ENCODE data around the gene KLHL29. TPM values are rescaled to one million over a fixed set of nuclear protein-coding genes. Genes with fewer than 3 reads are reported as not detected.

KLHL29 gene
- total and polyA plus RNA-seq, 10 of the 15 experiments (the other 5 are each of a cell fraction or from before 2014, with no cell fraction given): 1.4 to 19.5 (median 6.1) TPM

- intact Hi-C loops (cut with micrococcal nuclease; ENCODE audit: unreplicated experiment): no loop called here
- Histone ChIP-seq H3K4me2 (ENCODE audit: control insufficient read depth, insufficient read depth) (no peak overlapping the region), H3K4me3 (no peak overlapping the region), H2AFZ (ENCODE audit: control insufficient read depth, low read depth, low read length) (no peak overlapping the region), H3K36me3 (ENCODE audit: control insufficient read depth in 2 of 2, insufficient read depth in 2 of 2, low read length in 1 of 2) (peaks cover 0 to 9% of the 10 kb centered on the region in 2 experiments; a peak in 3 of 4 replicates), H3K27ac (ENCODE audit: control insufficient read depth, insufficient read depth) (no peak overlapping the region), H3K27me3 (replicated peaks in 1 of 2; ENCODE audit: control insufficient read depth in 2 of 2, insufficient read depth in 2 of 2, low read length in 1 of 2) (no peaks in the 10 kb centered on the region), H3K79me2 (ENCODE audit: control insufficient read depth, insufficient read depth, low read length) (no peaks in the 10 kb centered on the region), H4K20me1 (ENCODE audit: control insufficient read depth, insufficient read depth) (no peaks in the 10 kb centered on the region), H3K4me1 (ENCODE audit: control insufficient read depth, insufficient read depth, low read length) (no peaks in the 10 kb centered on the region), H3K9ac (ENCODE audit: control insufficient read depth, insufficient read depth, low read length) (no peak overlapping the region), H3K9me3 (replicated peaks; ENCODE audit: control insufficient read depth, insufficient read depth, low read length) (no peaks in the 10 kb centered on the region)
- 74% methylated on average over 10 of the region's 10 CpGs for WGBS (ENCODE audit: insufficient coverage, insufficient replicate concordance, low lambda C conversion rate, missing lambda C conversion rate)
- DNase-seq (ENCODE audit: low read depth, low spot score) (no peak), ATAC-seq (no peak), FAIRE-seq (no peak)
- ChIA-PET CTCF (no interaction called here), POLR2A (no interaction called here), RAD21 (ENCODE audit: unreplicated experiment) (no interaction called here), SMC1A (ENCODE audit: uncharacterized antibody, unreplicated experiment) (no interaction called here)
- BruUV-seq (replicated peaks): no TSS peak
- TF ChIP-seq USF2 (IDR thresholded peaks at IDR 0.05; ENCODE audit: borderline replicate concordance, low read depth, low read length) (no peak), RUNX3 (IDR thresholded peaks at IDR 0.05; ENCODE audit: low read length) (no peak), NFIC (IDR thresholded peaks at IDR 0.05; ENCODE audit: low read depth, low read length) (no peak), EED (IDR thresholded peaks at IDR 0.05; ENCODE audit: low read depth) (no peak), CBX3 (IDR thresholded peaks at IDR 0.05; ENCODE audit: borderline replicate concordance, low read depth) (no peak), BMI1 (IDR thresholded peaks at IDR 0.05; ENCODE audit: borderline replicate concordance) (no peak), LARP7 (IDR thresholded peaks at IDR 0.05) (no peak), ZZZ3 (IDR thresholded peaks at IDR 0.05; ENCODE audit: control insufficient read depth, insufficient read length, low read depth) (no peak), NFXL1 (IDR thresholded peaks at IDR 0.05; ENCODE audit: borderline replicate concordance) (no peak)
- in situ Hi-C loops (cut with MboI): no loop called here
Measured at GRCh38 chr2:23543302-23543701, 158.3 kb downstream of the KLHL29 start.

- ChIA-PET POLR2A (no interaction called here), RAD21 (ENCODE audit: unreplicated experiment) (no interaction called here)
- TF ChIP-seq FOXM1 (IDR thresholded peaks at IDR 0.05; ENCODE audit: low read depth, low read length): no peak
- TF ChIP-seq ZBTB33 (IDR thresholded peaks at IDR 0.05): no peak
- no peak for TF ChIP-seq ZBTB40 (IDR thresholded peaks at IDR 0.05; ENCODE audit: borderline replicate concordance)
- no peak for TF ChIP-seq CHD1 (IDR thresholded peaks at IDR 0.05; ENCODE audit: low read depth, low read length)
Measured at GRCh38 chr2:23543728-23544127, 158.7 kb downstream of the KLHL29 start.

More at GRCh38 chr2:23543728-23544127, 158.7 kb downstream of the KLHL29 start:
- Histone ChIP-seq H3K27ac (ENCODE audit: control insufficient read depth, insufficient read depth) (no peak overlapping the region), H3K4me3 (no peak overlapping the region), H3K79me2 (ENCODE audit: control insufficient read depth, insufficient read depth, low read length) (no peaks in the 10 kb centered on the region), H2AFZ (ENCODE audit: control insufficient read depth, low read depth, low read length) (no peak overlapping the region), H3K4me1 (ENCODE audit: control insufficient read depth, insufficient read depth, low read length) (no peaks in the 10 kb centered on the region), H3K4me2 (ENCODE audit: control insufficient read depth, insufficient read depth) (no peak overlapping the region), H3K9ac (ENCODE audit: control insufficient read depth, insufficient read depth, low read length) (no peak overlapping the region), H3K27me3 (replicated peaks in 1 of 2; ENCODE audit: control insufficient read depth in 2 of 2, insufficient read depth in 2 of 2, low read length in 1 of 2) (no peaks in the 10 kb centered on the region), H3K36me3 (ENCODE audit: control insufficient read depth in 2 of 2, insufficient read depth in 2 of 2, low read length in 1 of 2) (peaks cover 0 to 9% of the 10 kb centered on the region in 2 experiments; a peak in 3 of 4 replicates), H3K9me3 (replicated peaks; ENCODE audit: control insufficient read depth, insufficient read depth, low read length) (no peaks in the 10 kb centered on the region), H4K20me1 (ENCODE audit: control insufficient read depth, insufficient read depth) (no peaks in the 10 kb centered on the region)
- ChIA-PET SMC1A (ENCODE audit: uncharacterized antibody, unreplicated experiment) (no interaction called here), CTCF (no interaction called here)
- ATAC-seq: no peak
- no peak for DNase-seq (ENCODE audit: low read depth, low spot score)
- FAIRE-seq: no peak
- 79% methylated on average over 9 of the region's 9 CpGs for WGBS (ENCODE audit: insufficient coverage, insufficient replicate concordance, low lambda C conversion rate, missing lambda C conversion rate)
- in situ Hi-C loops (cut with MboI) (no loop called here), intact Hi-C loops (cut with micrococcal nuclease; ENCODE audit: unreplicated experiment) (no loop called here)
- no TSS peak for BruUV-seq (replicated peaks)
